ENCODE measurements around the gene GABRP. TPM values are rescaled to one million over a fixed set of nuclear protein-coding genes. Genes with fewer than 3 reads are reported as not detected.

Gene GABRP
- total and polyA plus RNA-seq, 5 donors from 2014 or later, result not detected

- Histone ChIP-seq H3K4me3 (ENCODE audit: low read depth, low read length) (no peak overlapping the region), H3K36me3 (ENCODE audit: control insufficient read depth, insufficient read depth, low read length) (no peaks in the 10 kb centered on the region), H3K27ac (ENCODE audit: insufficient read depth, low read length, poor library complexity, severe bottlenecking) (no peak overlapping the region), H3K9me3 (ENCODE audit: control insufficient read depth in 2 of 2, low read length in 2 of 2) (no peaks in the 10 kb centered on the region), H3K4me1 (ENCODE audit: control insufficient read depth, insufficient read depth, low read length, poor library complexity, severe bottlenecking) (no peaks in the 10 kb centered on the region), H3K27me3 (ENCODE audit: control insufficient read depth, insufficient read depth, low read length) (no peaks in the 10 kb centered on the region)
- peaks cover 5% of the 10 kb centered on the region for H3K27me3 Mint-ChIP-seq
- H3K4me3 Mint-ChIP-seq, result no peak overlapping the region
- ATAC-seq (ENCODE audit: low read depth in 2 of 2) (no peak), DNase-seq (no peak)
- no peaks in the 10 kb centered on the region for H3K36me3 Mint-ChIP-seq
- H3K9me3 Mint-ChIP-seq, result peaks cover 0 to 2% (median 0%) of the 10 kb centered on the region in 7 donors
- H3K4me1 Mint-ChIP-seq, result no peaks in the 10 kb centered on the region
- H3K27ac Mint-ChIP-seq, result no peak overlapping the region
Observed at GRCh38 chr5:170785416-170785815, 1.9 kb downstream of the GABRP start.

GRCh38 chr5:170787216-170787615, 3.7 kb downstream of the GABRP start:
- no peak for DNase-seq

GRCh38 chr5:170788626-170789304, 5.2 kb downstream of the GABRP start:
- Histone ChIP-seq H3K4me1 (ENCODE audit: control insufficient read depth, insufficient read depth, low read length, poor library complexity, severe bottlenecking) (no peaks in the 10 kb centered on the region), H3K9me3 (ENCODE audit: control insufficient read depth in 2 of 2, low read length in 2 of 2) (no peaks in the 10 kb centered on the region), H3K27me3 (ENCODE audit: control insufficient read depth, insufficient read depth, low read length) (no peaks in the 10 kb centered on the region), H3K36me3 (ENCODE audit: control insufficient read depth, insufficient read depth, low read length) (no peaks in the 10 kb centered on the region), H3K4me3 (ENCODE audit: low read depth, low read length) (no peak overlapping the region), H3K27ac (ENCODE audit: insufficient read depth, low read length, poor library complexity, severe bottlenecking) (no peak overlapping the region)
- Mint-ChIP-seq H3K4me1 (no peaks in the 10 kb centered on the region), H3K9me3 (peaks cover 0 to 2% (median 0%) of the 10 kb centered on the region in 7 donors), H3K36me3 (no peaks in the 10 kb centered on the region), H3K4me3 (no peak overlapping the region), H3K27ac (no peak overlapping the region), H3K27me3 (peaks cover 5% of the 10 kb centered on the region)
- ATAC-seq (ENCODE audit: low read depth in 2 of 2), result no peak
- no peak for DNase-seq

More at GRCh38 chr5:170787216-170787615, 3.7 kb downstream of the GABRP start:
- no peaks in the 10 kb centered on the region for H3K36me3 Mint-ChIP-seq
- no peak overlapping the region for H3K27ac Mint-ChIP-seq
- no peaks in the 10 kb centered on the region for H3K36me3 ChIP-seq (ENCODE audit: control insufficient read depth, insufficient read depth, low read length)
- ATAC-seq (ENCODE audit: low read depth in 2 of 2), result no peak
- peaks cover 5% of the 10 kb centered on the region for H3K27me3 Mint-ChIP-seq
- H3K4me1 Mint-ChIP-seq, result no peaks in the 10 kb centered on the region
- no peaks in the 10 kb centered on the region for H3K27me3 ChIP-seq (ENCODE audit: control insufficient read depth, insufficient read depth, low read length)
- no peaks in the 10 kb centered on the region for H3K4me1 ChIP-seq (ENCODE audit: control insufficient read depth, insufficient read depth, low read length, poor library complexity, severe bottlenecking)
- H3K4me3 Mint-ChIP-seq, result no peak overlapping the region
- no peak overlapping the region for H3K27ac ChIP-seq (ENCODE audit: insufficient read depth, low read length, poor library complexity, severe bottlenecking)
- peaks cover 0 to 2% (median 0%) of the 10 kb centered on the region in 7 donors for H3K9me3 Mint-ChIP-seq
- no peaks in the 10 kb centered on the region for H3K9me3 ChIP-seq (ENCODE audit: control insufficient read depth in 2 of 2, low read length in 2 of 2)
- H3K4me3 ChIP-seq (ENCODE audit: low read depth, low read length), result no peak overlapping the region

- H3K27ac Mint-ChIP-seq, result no peak overlapping the region
- no peak for ATAC-seq (ENCODE audit: low read depth in 2 of 2)
- H3K4me1 ChIP-seq (ENCODE audit: control insufficient read depth, insufficient read depth, low read length, poor library complexity, severe bottlenecking), result no peaks in the 10 kb centered on the region
- no peaks in the 10 kb centered on the region for H3K27me3 Mint-ChIP-seq
- peaks cover 0 to 2% (median 0%) of the 10 kb centered on the region in 7 donors for H3K9me3 Mint-ChIP-seq
- no peaks in the 10 kb centered on the region for H3K36me3 ChIP-seq (ENCODE audit: control insufficient read depth, insufficient read depth, low read length)
- no peak overlapping the region for H3K4me3 Mint-ChIP-seq
- H3K9me3 ChIP-seq (ENCODE audit: control insufficient read depth in 2 of 2, low read length in 2 of 2), result no peaks in the 10 kb centered on the region
- peak in 1 of 3 donors; percentile 20 for DNase-seq
- H3K27me3 ChIP-seq (ENCODE audit: control insufficient read depth, insufficient read depth, low read length), result no peaks in the 10 kb centered on the region
- no peaks in the 10 kb centered on the region for H3K36me3 Mint-ChIP-seq
- no peak overlapping the region for H3K27ac ChIP-seq (ENCODE audit: insufficient read depth, low read length, poor library complexity, severe bottlenecking)
- H3K4me3 ChIP-seq (ENCODE audit: low read depth, low read length), result no peak overlapping the region
- no peaks in the 10 kb centered on the region for H3K4me1 Mint-ChIP-seq
Observed at GRCh38 chr5:170791325-170791954, 7.9 kb downstream of the GABRP start.

GRCh38 chr5:170792878-170793277, 9.4 kb downstream of the GABRP start:
- ATAC-seq (ENCODE audit: low read depth in 2 of 2) (no peak), DNase-seq (no peak)
- Mint-ChIP-seq H3K36me3 (no peaks in the 10 kb centered on the region), H3K27ac (no peak overlapping the region), H3K4me3 (no peak overlapping the region), H3K9me3 (peaks cover 0 to 2% (median 0%) of the 10 kb centered on the region in 7 donors), H3K27me3 (no peaks in the 10 kb centered on the region), H3K4me1 (no peaks in the 10 kb centered on the region)
- Histone ChIP-seq H3K4me3 (ENCODE audit: low read depth, low read length) (no peak overlapping the region), H3K9me3 (ENCODE audit: control insufficient read depth in 2 of 2, low read length in 2 of 2) (no peaks in the 10 kb centered on the region), H3K27ac (ENCODE audit: insufficient read depth, low read length, poor library complexity, severe bottlenecking) (no peak overlapping the region), H3K36me3 (ENCODE audit: control insufficient read depth, insufficient read depth, low read length) (no peaks in the 10 kb centered on the region), H3K27me3 (ENCODE audit: control insufficient read depth, insufficient read depth, low read length) (no peaks in the 10 kb centered on the region), H3K4me1 (ENCODE audit: control insufficient read depth, insufficient read depth, low read length, poor library complexity, severe bottlenecking) (no peaks in the 10 kb centered on the region)

GRCh38 chr5:170795154-170795553, 11.6 kb downstream of the GABRP start:
- H3K4me1 ChIP-seq (ENCODE audit: control insufficient read depth, insufficient read depth, low read length, poor library complexity, severe bottlenecking), result no peaks in the 10 kb centered on the region
- DNase-seq (no peak), ATAC-seq (ENCODE audit: low read depth in 2 of 2) (no peak)
- no peak overlapping the region for H3K27ac ChIP-seq (ENCODE audit: insufficient read depth, low read length, poor library complexity, severe bottlenecking)
- H3K9me3 Mint-ChIP-seq, result peaks cover 0 to 2% (median 0%) of the 10 kb centered on the region in 7 donors
- no peaks in the 10 kb centered on the region for H3K36me3 ChIP-seq (ENCODE audit: control insufficient read depth, insufficient read depth, low read length)
- no peaks in the 10 kb centered on the region for H3K36me3 Mint-ChIP-seq
- H3K9me3 ChIP-seq (ENCODE audit: control insufficient read depth in 2 of 2, low read length in 2 of 2), result no peaks in the 10 kb centered on the region
- no peaks in the 10 kb centered on the region for H3K27me3 ChIP-seq (ENCODE audit: control insufficient read depth, insufficient read depth, low read length)
- no peak overlapping the region for H3K27ac Mint-ChIP-seq
- H3K4me3 Mint-ChIP-seq, result no peak overlapping the region
- no peaks in the 10 kb centered on the region for H3K27me3 Mint-ChIP-seq
- H3K4me3 ChIP-seq (ENCODE audit: low read depth, low read length), result no peak overlapping the region
- H3K4me1 Mint-ChIP-seq, result no peaks in the 10 kb centered on the region

- no peak for ATAC-seq (ENCODE audit: low read depth in 2 of 2)
- H3K36me3 ChIP-seq (ENCODE audit: control insufficient read depth, insufficient read depth, low read length), result no peaks in the 10 kb centered on the region
- H3K4me1 Mint-ChIP-seq, result no peaks in the 10 kb centered on the region
- no peak overlapping the region for H3K27ac ChIP-seq (ENCODE audit: insufficient read depth, low read length, poor library complexity, severe bottlenecking)
- no peaks in the 10 kb centered on the region for H3K4me1 ChIP-seq (ENCODE audit: control insufficient read depth, insufficient read depth, low read length, poor library complexity, severe bottlenecking)
- no peaks in the 10 kb centered on the region for H3K9me3 Mint-ChIP-seq
- no peak for DNase-seq
- peak overlapping the region in 1 of 4 donors; percentile 18 for H3K4me3 Mint-ChIP-seq
- no peak overlapping the region for H3K4me3 ChIP-seq (ENCODE audit: low read depth, low read length)
- H3K9me3 ChIP-seq (ENCODE audit: control insufficient read depth in 2 of 2, low read length in 2 of 2), result no peaks in the 10 kb centered on the region
- H3K27ac Mint-ChIP-seq, result no peak overlapping the region
- H3K27me3 ChIP-seq (ENCODE audit: control insufficient read depth, insufficient read depth, low read length), result no peaks in the 10 kb centered on the region
- H3K27me3 Mint-ChIP-seq, result peaks cover 4% of the 10 kb centered on the region
- H3K36me3 Mint-ChIP-seq, result no peaks in the 10 kb centered on the region
Observed at GRCh38 chr5:170805666-170806065, 22.1 kb downstream of the GABRP start.

- Mint-ChIP-seq H3K9me3 (no peaks in the 10 kb centered on the region), H3K27me3 (peaks cover 4% of the 10 kb centered on the region), H3K4me3 (no peak overlapping the region), H3K4me1 (no peaks in the 10 kb centered on the region), H3K36me3 (no peaks in the 10 kb centered on the region), H3K27ac (no peak overlapping the region)
- peak in 1 of 3 donors; percentile 2 for DNase-seq
- no peaks in the 10 kb centered on the region for H3K4me1 ChIP-seq (ENCODE audit: control insufficient read depth, insufficient read depth, low read length, poor library complexity, severe bottlenecking)
- no peak overlapping the region for H3K27ac ChIP-seq (ENCODE audit: insufficient read depth, low read length, poor library complexity, severe bottlenecking)
- no peaks in the 10 kb centered on the region for H3K36me3 ChIP-seq (ENCODE audit: control insufficient read depth, insufficient read depth, low read length)
- H3K4me3 ChIP-seq (ENCODE audit: low read depth, low read length), result no peak overlapping the region
- no peak for ATAC-seq (ENCODE audit: low read depth in 2 of 2)
- H3K27me3 ChIP-seq (ENCODE audit: control insufficient read depth, insufficient read depth, low read length), result peaks cover 2% of the 10 kb centered on the region
- H3K9me3 ChIP-seq (ENCODE audit: control insufficient read depth in 2 of 2, low read length in 2 of 2), result no peaks in the 10 kb centered on the region
Observed at GRCh38 chr5:170809551-170809950, 26.0 kb downstream of the GABRP start.
